Central memory CD4-positive, alpha-beta T cell (primary cell): ENCODE results near the gene BGN.

Experiments used
- DNase-seq: peaks from one replicate; pipeline ENCODE4 v3.0.0; 2022

Gene BGN

GRCh38 chrX:153486171-153486570 is 8.6 kb upstream of the BGN start:
- DNase-seq: no peak

- DNase-seq: no peak
Measured at GRCh38 chrX:153487590-153488071, 7.1 kb upstream of the BGN start.

GRCh38 chrX:153488231-153488914 is 6.4 kb upstream of the BGN start:
- DNase-seq: no peak

- no peak for DNase-seq
Measured at GRCh38 chrX:153490217-153490930, 4.4 kb upstream of the BGN start.

GRCh38 chrX:153491351-153491914 is 3.3 kb upstream of the BGN start:
- no peak for DNase-seq

- no peak for DNase-seq
Measured at GRCh38 chrX:153491918-153492317, 2.9 kb upstream of the BGN start.

GRCh38 chrX:153492543-153492942 is 2.2 kb upstream of the BGN start:
- DNase-seq: no peak

- DNase-seq: no peak
Measured at GRCh38 chrX:153493085-153493484, 1.7 kb upstream of the BGN start.

GRCh38 chrX:153494061-153494460 is 719 bp upstream of the BGN start:
- DNase-seq: no peak

GRCh38 chrX:153495362-153495751 is 577 bp downstream of the BGN start:
- no peak for DNase-seq

- no peak for DNase-seq
Measured at GRCh38 chrX:153495903-153496589, 1.3 kb downstream of the BGN start.

GRCh38 chrX:153496590-153496959 is 1.8 kb downstream of the BGN start:
- DNase-seq: no peak

GRCh38 chrX:153498453-153498852 is 3.7 kb downstream of the BGN start:
- DNase-seq: no peak

- no peak for DNase-seq
Measured at GRCh38 chrX:153499341-153499740, 4.6 kb downstream of the BGN start.

- DNase-seq: no peak
Measured at GRCh38 chrX:153499876-153500275, 5.1 kb downstream of the BGN start.

- DNase-seq: no peak
Measured at GRCh38 chrX:153500676-153501280, 6.0 kb downstream of the BGN start.

GRCh38 chrX:153501530-153501929 is 6.8 kb downstream of the BGN start:
- no peak for DNase-seq

GRCh38 chrX:153502131-153502530 is 7.4 kb downstream of the BGN start:
- DNase-seq: no peak

GRCh38 chrX:153502796-153503195 is 8.0 kb downstream of the BGN start:
- DNase-seq: no peak

GRCh38 chrX:153504445-153505016 is 9.8 kb downstream of the BGN start:
- no peak for DNase-seq

- DNase-seq: no peak
Measured at GRCh38 chrX:153505361-153505760, 10.6 kb downstream of the BGN start.

- peak; percentile 70 for DNase-seq
Measured at GRCh38 chrX:153507484-153508178, 12.9 kb downstream of the BGN start.
